DOHH2 (cell line): Measurements from ENCODE around the gene FLNA.
"Not testable (repeated sequence)": the region's sequence is repeated elsewhere in the genome, so short reads cannot be mapped to it uniquely, and the experiment has no call there.

Source experiments
- H3F3A ChIP-seq: fragments of 200-600 bp; sonication (generic), shearing (Covaris generic); 2 replicates; pipeline ENCODE4 v1.6.0; 2016; ENCODE audit warnings: antibody characterized with exemption, mild to moderate bottlenecking; ENCODE audit not compliant: control insufficient read depth, insufficient read depth
- H3K27ac ChIP-seq: fragments of 200-600 bp; sonication (generic); 2 replicates; pipeline ENCODE4 v1.5.1; 2014; ENCODE audit warnings: low read depth, mild to moderate bottlenecking, low read length, moderate library complexity
- H3K27me3 ChIP-seq: fragments of 200-600 bp; sonication (generic); 2 replicates; pipeline ENCODE4 v1.6.1; 2014; ENCODE audit warnings: mild to moderate bottlenecking, low read length, mixed read lengths; ENCODE audit not compliant: control insufficient read depth
- H3K36me3 ChIP-seq: fragments of 200-600 bp; sonication (generic); 2 replicates; pipeline ENCODE4 v1.6.1; 2014; ENCODE audit warnings: mild to moderate bottlenecking, low read length, moderate library complexity, mixed read lengths; ENCODE audit not compliant: control insufficient read depth
- H3K4me1 ChIP-seq: fragments of 200-600 bp; sonication (generic); 2 replicates; pipeline ENCODE4 v1.6.1; 2014; ENCODE audit warnings: mild to moderate bottlenecking, low read length, mixed read lengths; ENCODE audit not compliant: control insufficient read depth
- H3K4me2 ChIP-seq: fragments of 200-600 bp; sonication (generic); 2 replicates; pipeline ENCODE4 v1.6.0; 2014; ENCODE audit warnings: mild to moderate bottlenecking, low read length, moderate library complexity
- H3K4me3 ChIP-seq: fragments of 200-600 bp; sonication (generic); 2 replicates; pipeline ENCODE4 v1.5.1; 2014; ENCODE audit warnings: mild to moderate bottlenecking, low read length, mixed read lengths
- H3K79me2 ChIP-seq: fragments of 200-600 bp; sonication (generic); 2 replicates; pipeline ENCODE4 v1.6.1; 2014; ENCODE audit warnings: mild to moderate bottlenecking, low read length, mixed read lengths; ENCODE audit not compliant: control insufficient read depth
- H3K9me2 ChIP-seq: fragments of 200-600 bp; sonication (generic); replicated peaks from 2 replicates; pipeline ENCODE4 v1.6.1; 2014; ENCODE audit warnings: mild to moderate bottlenecking, low read length, mixed read lengths; ENCODE audit not compliant: control insufficient read depth
- H3K9me3 ChIP-seq: fragments of 200-600 bp; sonication (generic); 2 replicates; pipeline ENCODE4 v1.6.1; 2014; ENCODE audit warnings: antibody characterized with exemption, low read length, mixed read lengths; ENCODE audit not compliant: control insufficient read depth, insufficient read depth
- H4K20me1 ChIP-seq: fragments of 200-600 bp; sonication (generic); 2 replicates; pipeline ENCODE4 v1.6.0; 2014; ENCODE audit warnings: low read depth, mild to moderate bottlenecking, antibody characterized with exemption, low read length, moderate library complexity; ENCODE audit not compliant: control insufficient read depth, insufficient read depth
- EZH2phosphoT487 ChIP-seq: fragments of 200-600 bp; sonication (generic); IDR thresholded peaks from 2 replicates; pipeline ENCODE4 v1.6.1; 2017; ENCODE audit warnings: borderline replicate concordance, mild to moderate bottlenecking, antibody characterized with exemption, low read length, moderate library complexity, mixed read lengths
- TF ChIP-seq, protein P1 (sequence below): fragments of 200-600 bp; sonication (generic); IDR thresholded peaks from one replicate; pipeline ENCODE4 v1.5.1; 2014; ENCODE audit warnings: antibody characterized with exemption, mild to moderate bottlenecking, low read depth, low read length; ENCODE audit not compliant: poor library complexity, severe bottlenecking

Gene FLNA

DNA sequence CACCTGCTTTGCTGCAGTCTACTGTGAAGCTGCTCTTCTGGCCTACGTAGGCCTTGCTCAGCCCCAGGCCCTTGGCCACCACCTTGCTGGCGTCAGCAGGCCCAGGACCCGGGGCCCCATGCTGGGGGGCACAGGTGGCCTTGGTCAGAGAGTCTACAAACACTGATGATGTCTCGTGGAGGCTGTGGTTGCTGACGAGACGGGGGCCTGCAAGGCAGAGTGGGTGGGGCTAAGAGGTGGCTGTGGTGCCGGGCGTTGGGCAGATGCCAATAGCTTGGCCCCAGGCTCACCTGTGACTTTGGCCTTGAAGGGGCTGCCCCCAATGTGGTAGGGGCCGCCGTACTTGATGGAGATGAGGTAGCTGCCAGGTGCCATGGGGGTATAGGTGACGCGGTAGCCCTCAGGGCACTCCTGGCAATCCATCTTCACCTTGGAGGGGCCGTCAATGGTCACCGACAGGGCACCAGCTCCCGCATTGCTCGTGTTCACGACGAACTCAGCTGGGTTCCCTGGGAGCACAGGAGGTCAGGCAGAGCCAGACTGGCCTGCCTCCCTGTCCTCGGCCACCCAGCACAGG is 25.0 kb downstream of the FLNA start:
- Histone ChIP-seq H3K27me3 (no peaks in the 10 kb centered on the region), H3K9me2 (no peaks in the 10 kb centered on the region), H3K9me3 (no peaks in the 10 kb centered on the region), H3K36me3 (peaks cover 7% of the 10 kb centered on the region; the same call in 1 of the 2 replicates), H3K4me1 (peaks cover 8% of the 10 kb centered on the region), H3K4me3 (no peak overlapping the region), H3F3A (no peaks in the 10 kb centered on the region), H3K4me2 (no peak overlapping the region), H3K27ac (no peak overlapping the region), H3K79me2 (no peaks in the 10 kb centered on the region), H4K20me1 (no peaks in the 10 kb centered on the region)
- TF ChIP-seq, protein P1, sequence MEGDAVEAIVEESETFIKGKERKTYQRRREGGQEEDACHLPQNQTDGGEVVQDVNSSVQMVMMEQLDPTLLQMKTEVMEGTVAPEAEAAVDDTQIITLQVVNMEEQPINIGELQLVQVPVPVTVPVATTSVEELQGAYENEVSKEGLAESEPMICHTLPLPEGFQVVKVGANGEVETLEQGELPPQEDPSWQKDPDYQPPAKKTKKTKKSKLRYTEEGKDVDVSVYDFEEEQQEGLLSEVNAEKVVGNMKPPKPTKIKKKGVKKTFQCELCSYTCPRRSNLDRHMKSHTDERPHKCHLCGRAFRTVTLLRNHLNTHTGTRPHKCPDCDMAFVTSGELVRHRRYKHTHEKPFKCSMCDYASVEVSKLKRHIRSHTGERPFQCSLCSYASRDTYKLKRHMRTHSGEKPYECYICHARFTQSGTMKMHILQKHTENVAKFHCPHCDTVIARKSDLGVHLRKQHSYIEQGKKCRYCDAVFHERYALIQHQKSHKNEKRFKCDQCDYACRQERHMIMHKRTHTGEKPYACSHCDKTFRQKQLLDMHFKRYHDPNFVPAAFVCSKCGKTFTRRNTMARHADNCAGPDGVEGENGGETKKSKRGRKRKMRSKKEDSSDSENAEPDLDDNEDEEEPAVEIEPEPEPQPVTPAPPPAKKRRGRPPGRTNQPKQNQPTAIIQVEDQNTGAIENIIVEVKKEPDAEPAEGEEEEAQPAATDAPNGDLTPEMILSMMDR = no peak

GRCh38 chrX:154348646-154349358 is 25.6 kb downstream of the FLNA start:
- Histone ChIP-seq H3K9me3 (no peaks in the 10 kb centered on the region), H3K4me2 (no peak overlapping the region), H3K27me3 (no peaks in the 10 kb centered on the region), H3K36me3 (peaks cover 7% of the 10 kb centered on the region; the same call in 1 of the 2 replicates), H3F3A (no peaks in the 10 kb centered on the region), H3K4me1 (peaks cover 8% of the 10 kb centered on the region), H4K20me1 (no peaks in the 10 kb centered on the region), H3K9me2 (no peaks in the 10 kb centered on the region), H3K79me2 (no peaks in the 10 kb centered on the region), H3K27ac (no peak overlapping the region), H3K4me3 (no peak overlapping the region)
- no peak for TF ChIP-seq EZH2phosphoT487
- TF ChIP-seq, protein P1 = no peak

DNA sequence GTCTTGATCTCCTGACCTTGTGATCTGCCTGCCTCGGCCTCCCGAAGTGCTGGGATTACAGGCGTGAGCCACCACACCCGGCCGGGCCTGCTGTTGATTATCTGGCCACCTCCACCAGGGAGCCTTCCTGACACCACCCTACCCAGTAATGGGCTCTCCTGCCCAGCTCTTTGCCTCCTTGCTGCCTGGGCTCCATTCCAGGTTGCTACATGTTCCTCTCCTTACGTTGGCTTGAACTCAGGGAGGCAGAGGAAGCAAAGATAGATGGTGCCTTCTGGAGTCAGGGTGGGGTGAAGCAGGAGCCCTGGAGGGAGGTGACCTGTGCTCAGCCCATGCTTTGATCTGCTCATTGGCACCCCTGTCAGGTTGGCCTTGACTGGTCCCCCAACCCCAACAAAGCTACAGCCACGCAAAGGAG is 26.3 kb downstream of the FLNA start:
- Histone ChIP-seq H3K36me3 (peaks cover 3% of the 10 kb centered on the region; the same call in 1 of the 2 replicates), H3K79me2 (no peaks in the 10 kb centered on the region), H3K27ac (no peak overlapping the region)

GRCh38 chrX:154343620-154344019 is 30.8 kb downstream of the FLNA start:
- not testable (repeated sequence) for H3K4me1 ChIP-seq, H3K79me2 ChIP-seq, H3K36me3 ChIP-seq, H3K9me2 ChIP-seq, H3K27ac ChIP-seq, H4K20me1 ChIP-seq, H3F3A ChIP-seq, H3K4me3 ChIP-seq, H3K4me2 ChIP-seq, H3K9me3 ChIP-seq, H3K27me3 ChIP-seq

More for the DNA sequence above, 26.3 kb downstream of the FLNA start:
- Histone ChIP-seq H3F3A (no peaks in the 10 kb centered on the region), H3K9me3 (no peaks in the 10 kb centered on the region), H3K4me2 (no peak overlapping the region), H3K27me3 (no peaks in the 10 kb centered on the region), H4K20me1 (no peaks in the 10 kb centered on the region), H3K4me3 (no peak overlapping the region), H3K4me1 (peaks cover 8% of the 10 kb centered on the region), H3K9me2 (no peaks in the 10 kb centered on the region)
- TF ChIP-seq, protein P1 = no peak
- TF ChIP-seq EZH2phosphoT487 = no peak

DNA sequence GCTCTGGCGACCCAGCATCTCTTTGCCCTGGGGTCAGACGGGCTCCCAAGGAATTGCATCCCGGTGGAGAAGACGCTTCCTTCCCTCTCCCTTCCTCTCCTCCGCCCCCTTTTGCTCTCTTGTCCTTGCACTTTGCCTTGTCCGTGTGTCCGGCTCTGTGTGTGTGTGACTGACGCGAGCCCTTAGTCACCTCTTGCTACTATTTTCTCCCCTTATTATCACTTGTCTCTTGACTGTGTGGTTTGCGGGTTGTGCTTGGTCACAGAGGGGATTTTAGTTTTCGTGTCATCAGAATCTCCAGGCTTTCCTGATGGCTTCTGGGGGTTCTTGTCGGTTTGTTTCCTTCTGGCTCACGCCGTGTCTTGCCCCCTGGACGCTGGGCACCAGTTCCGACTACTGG is 31.4 kb downstream of the FLNA start:
- H3K9me2 ChIP-seq, H3K4me3 ChIP-seq, H3K79me2 ChIP-seq, H3K9me3 ChIP-seq, H3K27ac ChIP-seq, H3K27me3 ChIP-seq, H3K4me1 ChIP-seq, H4K20me1 ChIP-seq, H3K4me2 ChIP-seq, H3K36me3 ChIP-seq, H3F3A ChIP-seq: not testable (repeated sequence)
